ACHN (cell line): Measurements from ENCODE around the gene SMAD9.

Experiments used
- DNase-seq: peaks from one replicate; pipeline ENCODE4 v3.0.0-alpha.2; 2015
- in situ Hi-C: cut with HindIII; loops from 2 replicates; pipeline ENCODE4 v1.10.0; 2017; ENCODE audit warnings: low sequenced_read_pairs, low pct_ligation_motif_present, low pct_unique_long_range_greater_than_20kb

The SMAD9 gene

DNA sequence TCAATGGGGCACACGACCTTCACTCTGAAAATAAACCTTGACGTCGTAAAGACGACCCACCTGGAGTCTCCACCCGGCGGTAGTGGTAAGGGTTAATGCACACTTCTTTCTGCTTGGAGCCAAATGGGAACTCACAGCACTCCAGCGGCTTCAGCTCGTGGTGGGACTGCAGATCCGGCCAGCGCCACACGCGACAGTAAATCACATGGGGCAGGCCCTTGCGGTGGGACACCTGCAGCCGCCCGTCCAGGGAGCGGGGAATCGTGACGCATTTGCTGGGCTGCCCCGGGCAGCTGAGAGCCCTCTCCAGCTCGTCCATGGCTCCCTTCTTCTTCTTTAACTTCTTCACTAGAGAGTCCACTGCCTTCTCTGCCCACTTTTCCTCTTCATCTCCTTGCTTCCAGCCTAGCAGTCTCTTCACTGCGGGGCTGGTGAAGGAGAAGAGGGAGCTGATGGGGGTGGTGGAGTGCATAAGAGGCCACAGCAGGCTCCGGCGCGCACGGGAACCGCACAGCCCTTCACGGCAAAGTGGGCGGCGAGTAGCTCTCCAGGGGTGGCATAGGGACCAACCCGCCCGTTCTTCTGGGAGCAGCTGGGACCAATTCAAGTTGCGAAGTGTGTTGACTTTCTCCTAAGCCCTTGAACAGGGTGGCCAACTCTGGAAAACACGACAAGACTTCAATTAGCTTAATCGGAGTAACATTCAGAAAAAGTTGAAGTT is 40.7 kb downstream of the SMAD9 start:
- no peak for DNase-seq
- in situ Hi-C loops, result no loop called here

DNA sequence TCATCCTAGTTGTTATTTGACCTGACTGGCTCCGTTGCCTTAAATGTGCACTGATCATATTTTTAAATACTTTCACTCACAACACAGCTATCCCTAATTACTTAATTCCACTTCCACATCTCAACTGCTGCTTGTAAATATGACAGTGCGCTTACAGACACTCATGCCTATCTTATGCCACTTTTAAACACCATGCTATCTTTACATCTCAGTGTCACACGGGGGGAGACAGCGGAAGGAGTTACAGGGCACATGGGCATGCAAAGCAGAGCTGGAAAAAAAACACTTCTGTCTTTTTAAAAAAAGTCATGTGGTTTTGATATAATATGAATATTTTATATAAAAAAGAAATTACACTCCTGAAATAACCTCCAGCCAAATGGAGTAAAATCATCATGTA is 44.1 kb downstream of the SMAD9 start:
- no peak for DNase-seq
- in situ Hi-C loops, result no loop called here

DNA sequence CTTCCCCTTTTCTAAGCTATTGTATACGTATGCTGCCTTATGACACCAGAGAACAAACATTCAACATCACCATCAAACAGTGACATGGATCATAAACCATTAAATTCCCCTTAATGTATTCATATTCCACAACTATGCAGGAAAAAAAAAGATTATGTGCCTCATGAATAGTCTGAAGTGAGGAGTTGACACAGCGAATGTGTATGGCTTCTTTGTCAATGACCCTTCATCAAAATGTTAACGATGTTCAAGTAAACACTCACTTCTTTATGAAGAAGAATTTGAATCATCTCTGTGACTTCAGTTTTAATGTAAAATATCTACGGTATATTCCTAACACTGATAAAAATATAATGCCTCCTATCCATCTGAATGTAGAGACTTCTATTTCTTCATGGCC is 44.6 kb downstream of the SMAD9 start:
- DNase-seq, result no peak
- in situ Hi-C loops, result no loop called here

DNA sequence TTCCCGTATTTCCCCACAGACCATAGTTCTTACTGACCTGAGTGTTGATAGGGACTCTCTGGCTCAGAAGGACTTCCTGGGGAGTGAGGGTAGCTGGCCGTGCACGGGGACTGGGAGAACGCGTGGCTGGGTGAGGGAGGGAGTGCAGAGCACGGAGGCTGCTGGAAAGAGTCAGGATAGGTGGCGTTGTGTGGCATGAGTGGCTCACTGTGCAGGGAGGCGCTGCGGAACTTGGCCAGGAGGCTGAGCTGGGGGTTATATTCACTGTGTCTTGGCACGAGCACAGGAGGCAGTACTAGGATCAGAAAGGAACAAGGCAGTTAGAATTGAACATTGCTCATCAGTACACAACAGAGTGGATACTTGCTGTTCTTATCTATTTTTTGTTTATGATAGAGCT is 47.4 kb downstream of the SMAD9 start:
- peak; percentile 41 for DNase-seq
- in situ Hi-C loops, result loop anchor here (25.0 kb wide), 1 partner anchor 115 kb away; the partner anchor contains the start of gene ALG5

DNA sequence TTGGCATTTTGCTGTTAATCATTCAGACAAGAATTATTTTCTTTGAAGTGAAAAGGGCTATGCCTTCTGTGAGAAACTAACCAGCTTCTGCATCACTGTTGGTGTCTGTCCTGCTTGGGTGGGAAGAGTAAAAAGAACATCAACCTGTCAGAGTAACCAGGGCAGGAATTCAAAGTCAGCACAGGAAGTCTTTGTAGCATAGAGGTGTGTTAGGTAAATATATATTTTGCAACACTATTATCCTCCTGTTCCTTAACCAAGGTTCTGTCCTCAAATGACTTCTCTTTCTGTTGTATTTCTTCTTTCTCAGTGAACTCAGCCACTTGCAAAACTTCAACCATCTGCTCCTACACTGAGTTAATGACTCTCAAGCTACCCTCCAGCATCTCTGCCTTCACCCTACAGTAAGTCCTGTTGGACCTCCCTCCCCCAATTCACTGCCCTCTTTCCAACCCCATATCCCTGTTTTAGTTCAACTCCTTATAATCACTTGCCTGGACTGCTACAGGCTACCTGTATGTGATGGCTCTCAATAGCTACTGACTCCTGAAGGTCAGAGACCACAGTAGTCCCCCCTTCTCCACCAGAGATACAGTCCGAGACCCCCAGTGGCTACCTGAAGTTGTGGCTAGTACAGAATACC is 49.9 kb downstream of the SMAD9 start:
- DNase-seq, result no peak
- in situ Hi-C loops, result loop anchor here (25.0 kb wide), 1 partner anchor 117 kb away; the partner anchor contains the start of gene ALG5

GRCh38 chr13:36866232-36866631 is 53.8 kb downstream of the SMAD9 start:
- no peak for DNase-seq
- in situ Hi-C loops, result loop anchor here (25.0 kb wide), 1 partner anchor 121 kb away; the partner anchor contains the start of gene ALG5

GRCh38 chr13:36865265-36865664 is 54.8 kb downstream of the SMAD9 start:
- in situ Hi-C loops, result loop anchor here (25.0 kb wide), 1 partner anchor 122 kb away; the partner anchor contains the start of gene ALG5
- DNase-seq, result no peak

GRCh38 chr13:36862722-36863121 is 57.3 kb downstream of the SMAD9 start:
- in situ Hi-C loops, result loop anchor here (25.0 kb wide), 1 partner anchor 125 kb away; the partner anchor contains the start of gene ALG5
- DNase-seq, result no peak

DNA sequence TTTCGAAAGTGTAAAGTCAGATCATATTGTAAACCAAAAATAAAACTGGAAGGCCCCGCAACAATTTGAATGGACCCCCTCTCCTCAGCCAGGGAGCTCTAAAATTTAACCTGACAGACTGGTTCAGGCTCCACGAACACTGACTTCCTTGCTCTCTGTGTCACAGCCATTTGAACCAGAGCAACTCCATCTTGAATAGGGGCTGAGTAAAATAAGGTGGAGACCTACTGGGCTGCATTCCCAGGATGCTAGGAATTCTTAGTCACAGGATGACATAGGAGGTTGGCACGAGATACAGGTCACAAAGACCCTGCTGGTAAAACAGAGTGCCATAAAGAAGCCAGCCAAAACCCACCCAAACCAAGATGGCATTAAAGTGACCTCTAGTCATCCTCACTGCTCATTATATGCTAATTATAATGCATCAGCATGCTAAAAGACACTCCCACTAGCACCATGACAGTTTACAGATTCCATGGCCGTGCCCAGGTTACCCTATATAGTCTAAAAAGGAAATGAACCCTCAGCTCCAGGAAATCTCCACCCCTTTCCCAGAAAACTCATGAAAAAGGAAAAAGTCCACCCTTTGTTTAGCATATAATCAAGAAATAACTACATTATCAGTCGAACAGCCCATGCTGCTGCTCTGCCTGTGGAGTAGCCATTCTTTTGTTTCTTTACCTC is 57.9 kb downstream of the SMAD9 start:
- DNase-seq, result no peak
- in situ Hi-C loops, result loop anchor here (25.0 kb wide), 1 partner anchor 125 kb away; the partner anchor contains the start of gene ALG5

- in situ Hi-C loops, result loop anchor here (25.0 kb wide), 1 partner anchor 128 kb away; the partner anchor contains the start of gene ALG5
- DNase-seq, result no peak
These were observed 60.8 kb downstream of the SMAD9 start for GRCh38 chr13:36859259-36859658.

DNA sequence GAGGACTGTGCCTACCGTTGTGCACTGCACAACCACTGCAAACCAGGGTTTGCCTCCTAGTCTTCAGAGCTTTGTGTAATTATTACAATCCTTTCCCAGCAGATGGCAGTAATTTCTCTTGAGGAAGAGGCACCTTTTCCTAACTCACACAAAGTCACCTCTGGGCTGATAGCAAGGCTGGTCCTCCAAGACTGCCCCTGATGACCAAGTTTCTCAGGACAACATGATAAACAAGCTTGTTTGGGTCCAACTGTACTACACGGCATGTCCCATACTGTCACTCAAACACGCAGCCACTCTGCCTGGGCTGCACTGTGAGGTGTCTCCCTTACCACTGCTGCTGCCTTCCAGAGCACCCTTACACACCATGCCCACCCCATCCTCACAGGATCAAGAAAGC is 61.7 kb downstream of the SMAD9 start:
- DNase-seq, result peak; percentile 68
- in situ Hi-C loops, result loop anchor here (25.0 kb wide), 1 partner anchor 129 kb away; the partner anchor contains the start of gene ALG5

- DNase-seq, result no peak
- in situ Hi-C loops, result loop anchor here (25.0 kb wide), 1 partner anchor 130 kb away; the partner anchor contains the start of gene ALG5
These were observed 62.8 kb downstream of the SMAD9 start for GRCh38 chr13:36857253-36857652.

GRCh38 chr13:36850790-36851438 is 69.1 kb downstream of the SMAD9 start:
- in situ Hi-C loops, result loop anchor here (25.0 kb wide), 1 partner anchor 136 kb away; the partner anchor contains the start of gene ALG5
- DNase-seq, result peak; percentile 29

- in situ Hi-C loops, result no loop called here
- no peak for DNase-seq
These were observed 71.6 kb downstream of the SMAD9 start for GRCh38 chr13:36848199-36848982.

GRCh38 chr13:36847606-36848005 is 72.4 kb downstream of the SMAD9 start:
- DNase-seq, result no peak
- in situ Hi-C loops, result no loop called here

DNA sequence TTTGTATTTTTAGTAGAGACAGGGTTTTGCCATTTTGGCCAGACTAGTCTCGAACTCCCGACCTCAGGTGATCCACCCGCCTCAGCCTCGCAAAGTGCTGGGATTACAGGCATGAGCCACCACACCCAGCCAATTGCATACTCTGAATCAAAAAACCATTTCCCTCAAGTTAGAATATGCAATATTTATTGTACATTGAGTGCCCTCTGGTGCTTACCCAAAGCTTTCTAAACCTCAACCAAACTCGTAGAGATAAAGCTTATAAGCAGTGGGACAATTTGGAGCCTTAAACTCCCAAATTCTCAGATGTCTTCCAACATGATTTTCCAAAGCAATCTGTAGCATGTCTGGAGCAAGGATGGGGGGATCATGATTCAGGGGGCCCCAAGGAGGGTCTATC is 78.6 kb downstream of the SMAD9 start:
- DNase-seq, result no peak
- in situ Hi-C loops, result no loop called here

DNA sequence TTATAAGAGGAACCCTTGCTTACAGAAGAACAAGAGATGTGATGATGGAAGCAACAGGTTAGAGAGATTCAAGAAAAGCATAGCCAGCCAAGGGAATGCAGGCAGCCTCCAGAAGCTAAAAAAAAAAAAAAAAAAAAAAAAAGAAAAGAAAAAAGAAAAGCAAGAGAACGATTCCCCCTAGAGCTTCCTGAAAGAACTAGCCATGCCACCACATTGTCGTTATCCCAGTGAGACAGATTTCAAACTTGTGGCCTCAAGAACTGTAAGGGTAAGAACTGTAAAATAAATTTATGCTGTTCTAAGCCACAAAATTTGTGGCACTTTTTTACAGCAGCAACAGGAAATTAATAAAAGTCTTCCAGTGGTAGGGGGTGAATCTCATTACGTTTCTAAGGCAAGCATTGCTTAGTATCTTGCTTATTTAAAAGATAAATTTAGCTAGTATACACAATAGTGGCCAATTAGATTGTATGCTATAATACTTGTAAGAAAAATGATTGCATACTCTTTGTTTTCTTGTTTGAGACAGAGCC is 79.3 kb downstream of the SMAD9 start:
- in situ Hi-C loops, result no loop called here
- DNase-seq, result no peak

DNA sequence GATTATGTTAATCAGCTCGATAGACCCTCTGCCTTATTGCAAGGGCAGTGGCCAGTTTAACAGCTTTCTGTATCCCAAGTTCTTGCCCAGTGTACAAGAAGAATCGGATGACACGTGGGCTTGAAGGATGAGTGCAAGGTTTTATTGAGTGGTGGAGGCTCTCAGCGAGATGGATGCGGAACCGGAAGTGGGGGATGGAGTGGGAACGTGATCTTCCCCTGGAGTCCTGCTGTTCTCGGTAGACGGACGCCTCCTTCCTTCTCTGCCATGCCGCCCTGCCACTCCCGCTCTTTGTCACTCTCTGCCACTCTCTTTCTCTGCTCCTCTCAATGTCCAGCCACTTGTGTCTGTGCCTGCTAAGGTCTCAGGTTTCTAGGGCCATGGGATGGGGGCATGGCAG is 80.1 kb downstream of the SMAD9 start:
- no peak for DNase-seq
- in situ Hi-C loops, result no loop called here
